NCI-H345 (cell line): ENCODE measurements around the gene SETD6.

Experiments
- DNase-seq: peaks from one replicate; lab custom pipeline; 2025; lab: John Stamatoyannopoulos, UW

Gene SETD6

GRCh38 chr16:58507963-58508670 lies 7.2 kb upstream of the SETD6 start:
- DNase-seq, result no peak

- DNase-seq, result no peak
These were observed 6.6 kb upstream of the SETD6 start for GRCh38 chr16:58508671-58509251.

GRCh38 chr16:58509256-58510096 lies 5.8 kb upstream of the SETD6 start:
- DNase-seq, result no peak

DNA sequence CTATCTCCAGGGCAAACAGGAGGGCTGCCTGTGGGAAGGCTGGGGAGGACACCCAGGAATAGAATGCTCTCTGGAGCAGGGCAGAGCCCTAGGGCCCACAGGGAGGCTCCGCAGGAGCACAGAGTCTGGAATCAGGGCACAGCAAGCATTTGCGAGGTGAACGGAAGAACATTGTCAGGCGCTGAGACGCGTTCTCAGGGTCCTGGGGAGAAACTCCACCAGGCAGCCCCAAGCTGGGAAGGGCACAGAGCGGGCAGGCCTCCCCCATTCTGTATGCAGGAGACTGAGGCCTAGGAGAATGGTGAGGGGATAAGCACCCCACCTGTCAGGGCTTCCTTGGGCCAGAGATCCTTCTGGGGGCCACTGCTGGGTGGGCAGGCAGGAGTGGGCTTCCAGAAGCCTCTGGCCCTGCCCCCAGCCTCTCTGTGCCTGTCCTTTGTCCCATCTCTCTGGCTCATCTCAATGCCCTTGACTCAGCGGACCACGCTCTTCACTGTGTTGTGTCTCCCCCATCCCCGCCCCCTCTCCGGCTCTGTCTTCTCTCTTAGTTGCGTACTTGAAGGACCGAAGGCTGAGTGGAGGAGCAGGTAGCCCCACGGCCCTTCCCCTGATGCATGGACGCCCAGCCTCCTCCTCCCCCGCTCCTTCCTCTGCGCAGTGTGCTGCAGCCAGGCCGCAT lies 5.1 kb upstream of the SETD6 start:
- DNase-seq, result no peak

DNA sequence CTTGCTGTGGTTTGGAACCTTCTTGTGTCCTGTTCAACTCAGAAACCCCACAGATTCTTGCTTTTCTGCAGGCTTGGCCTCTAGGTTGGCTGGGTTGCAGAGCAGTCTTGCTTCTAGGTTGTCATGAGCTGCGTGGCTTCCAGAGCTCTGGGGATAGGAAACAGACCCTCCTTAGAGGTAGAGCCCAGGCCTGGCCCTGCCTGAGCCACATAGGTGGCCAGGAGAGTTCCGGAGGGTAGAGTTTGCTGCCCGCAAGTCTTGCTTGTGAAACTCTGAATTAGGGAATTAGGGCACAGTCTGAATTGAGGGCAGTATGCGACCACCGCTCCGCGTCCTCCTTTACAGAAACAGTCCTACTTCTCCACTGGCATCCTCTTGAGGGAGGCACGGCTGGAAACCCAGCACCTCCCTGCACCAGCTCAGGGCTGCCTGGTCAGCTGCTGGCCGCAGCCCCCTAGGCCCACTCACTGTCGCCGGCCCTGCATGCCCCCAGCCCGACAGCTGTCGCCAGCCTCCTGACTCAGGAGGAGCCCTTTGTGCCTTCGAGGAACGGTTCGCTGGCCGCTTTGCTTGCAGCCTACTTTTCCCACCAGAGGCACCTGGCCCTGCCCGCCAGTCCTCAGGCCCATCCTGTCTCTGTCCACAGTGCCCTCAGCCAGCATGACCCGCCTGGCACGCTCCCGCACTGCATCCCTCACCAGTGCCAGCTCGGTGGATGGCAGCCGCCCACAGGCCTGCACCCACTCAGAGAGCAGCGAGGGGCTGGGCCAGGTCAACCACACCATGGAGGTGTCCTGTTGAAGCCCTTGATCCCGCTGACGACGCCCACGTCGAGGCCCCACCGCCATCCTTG lies 4.3 kb upstream of the SETD6 start:
- DNase-seq, result no peak

DNA sequence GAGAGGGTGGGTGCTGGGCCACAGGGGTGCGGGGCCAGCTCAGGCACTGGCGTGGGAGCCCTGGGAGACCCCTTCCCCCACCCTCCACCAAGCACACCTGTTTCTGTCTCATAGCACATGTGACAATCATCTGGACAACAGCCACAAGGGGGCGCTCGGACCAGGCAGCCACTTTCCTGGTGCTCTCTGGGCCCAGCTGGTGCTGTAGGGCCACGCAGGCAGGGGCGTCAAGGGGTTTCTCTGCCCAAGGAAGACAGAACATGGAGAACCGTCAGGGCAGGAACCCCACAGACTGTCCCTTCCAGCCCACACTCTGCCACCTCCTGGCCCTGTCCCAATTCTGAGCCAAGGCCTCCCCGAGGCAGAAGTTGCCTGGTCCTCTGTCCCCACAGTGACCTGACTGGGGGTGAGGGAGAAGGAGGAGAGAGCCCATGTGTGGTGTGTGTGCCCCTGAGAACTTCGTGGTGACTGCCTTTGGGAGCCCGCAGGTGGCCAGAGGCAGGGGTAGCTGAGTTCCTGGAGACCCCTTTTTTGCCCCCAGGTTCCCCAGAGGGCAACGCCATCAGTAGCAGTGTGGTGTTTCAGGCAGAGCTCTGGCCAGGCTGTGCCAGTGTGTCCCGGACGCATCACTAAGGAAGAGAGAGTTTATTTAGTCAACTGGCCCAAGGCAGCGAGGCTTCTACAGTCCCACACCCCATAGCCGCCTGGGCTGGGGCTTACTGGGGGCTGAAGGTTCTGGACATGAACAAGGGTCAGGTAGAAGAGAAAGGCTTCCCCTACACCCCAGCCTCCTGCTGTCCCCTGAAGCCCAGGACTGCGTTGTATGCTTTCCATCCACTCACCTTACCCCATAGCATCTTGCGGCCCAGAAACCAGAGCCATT lies 3.1 kb upstream of the SETD6 start:
- DNase-seq, result peak; percentile 54

DNA sequence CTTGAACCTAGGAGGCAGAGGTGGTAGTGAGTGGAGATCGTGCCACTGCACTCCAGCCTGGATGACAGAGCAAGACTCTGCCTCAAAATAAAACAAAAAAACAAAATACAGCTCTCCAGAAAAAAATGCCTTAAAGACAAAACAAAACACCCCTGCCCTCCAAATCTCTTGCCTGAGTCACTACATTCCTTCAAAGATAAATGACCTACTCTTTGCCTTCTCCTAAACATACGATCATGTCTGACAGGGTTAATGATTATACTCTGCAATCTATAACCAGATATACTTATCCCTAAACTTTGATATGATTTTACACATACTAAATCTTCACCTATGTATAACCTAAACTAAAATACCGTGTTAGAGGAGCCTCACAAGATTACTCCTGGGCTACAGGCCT lies 1.4 kb upstream of the SETD6 start:
- no peak for DNase-seq

DNA sequence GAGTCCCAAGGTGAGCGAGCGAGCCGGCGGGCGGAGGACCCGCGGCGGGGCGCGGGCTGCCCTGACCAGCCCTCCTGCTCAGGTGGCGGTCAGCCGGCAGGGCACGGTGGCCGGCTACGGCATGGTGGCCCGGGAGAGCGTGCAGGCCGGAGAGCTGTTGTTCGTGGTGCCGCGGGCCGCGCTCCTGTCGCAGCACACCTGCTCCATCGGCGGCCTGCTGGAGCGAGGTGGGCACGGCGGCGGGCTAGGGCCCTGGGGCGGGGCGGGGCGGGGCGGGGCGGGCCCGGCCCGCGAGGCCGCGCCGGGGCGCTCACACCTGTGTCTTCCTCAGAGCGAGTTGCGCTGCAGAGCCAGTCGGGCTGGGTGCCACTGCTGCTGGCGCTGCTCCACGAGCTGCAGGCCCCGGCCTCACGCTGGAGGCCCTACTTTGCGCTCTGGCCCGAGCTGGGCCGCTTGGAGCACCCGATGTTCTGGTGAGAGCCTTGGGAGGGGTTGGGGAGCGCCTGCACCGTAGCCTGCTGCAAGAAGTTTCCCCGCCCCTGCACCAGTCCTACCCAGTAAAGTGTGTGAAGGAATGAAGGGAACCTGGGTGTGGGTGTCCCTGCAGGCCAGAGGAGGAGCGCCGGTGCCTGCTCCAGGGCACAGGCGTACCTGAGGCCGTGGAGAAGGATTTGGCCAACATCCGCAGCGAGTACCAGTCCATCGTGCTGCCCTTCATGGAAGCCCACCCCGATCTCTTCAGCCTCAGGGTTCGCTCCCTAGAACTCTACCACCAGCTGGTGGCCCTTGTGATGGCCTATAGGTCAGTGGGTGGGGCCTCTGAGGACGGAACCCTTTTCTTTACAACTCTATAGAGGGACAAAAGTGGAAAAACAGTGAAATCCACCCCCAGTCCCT lies 802 bp downstream of the SETD6 start:
- DNase-seq, result peak; percentile 59

DNA sequence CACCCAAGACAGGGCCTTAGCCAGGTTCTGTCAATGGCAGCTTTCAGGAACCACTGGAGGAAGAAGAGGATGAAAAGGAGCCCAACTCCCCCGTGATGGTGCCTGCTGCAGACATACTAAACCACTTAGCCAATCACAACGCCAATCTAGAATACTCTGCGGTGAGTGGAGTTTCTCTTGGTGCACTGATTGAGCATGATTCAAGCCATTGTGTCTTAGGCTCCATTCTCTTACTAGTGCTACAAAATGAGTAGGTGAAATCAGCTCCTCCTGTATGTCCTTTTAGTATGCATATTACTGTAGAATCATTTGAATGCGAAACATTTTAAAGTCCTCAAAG lies 1.4 kb downstream of the SETD6 start:
- no peak for DNase-seq

GRCh38 chr16:58518083-58518979 lies 3.0 kb downstream of the SETD6 start:
- no peak for DNase-seq

DNA sequence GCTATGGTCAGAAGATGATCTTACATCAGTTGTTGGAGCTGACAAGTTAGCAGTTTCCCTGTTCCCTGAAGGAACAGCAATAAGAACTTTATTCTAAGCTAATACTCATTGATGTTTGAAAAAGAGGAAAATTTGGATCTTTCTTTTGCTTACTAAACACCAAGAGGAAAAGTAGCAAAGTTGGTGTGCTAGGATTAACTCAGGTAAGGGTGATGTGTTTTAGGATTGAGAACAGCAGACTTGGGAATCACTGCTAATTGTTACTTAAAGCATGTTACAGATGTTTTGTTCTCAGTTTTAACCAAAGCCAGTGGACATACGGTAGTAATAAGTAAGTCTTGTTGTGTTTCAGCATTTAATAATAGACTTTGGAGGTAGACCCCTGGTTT lies 3.7 kb downstream of the SETD6 start:
- DNase-seq, result no peak

GRCh38 chr16:58519707-58520106 lies 4.4 kb downstream of the SETD6 start:
- no peak for DNase-seq

- no peak for DNase-seq
These were observed 14.9 kb downstream of the SETD6 start for GRCh38 chr16:58530179-58530578.

- DNase-seq, result no peak
These were observed 17.1 kb downstream of the SETD6 start for GRCh38 chr16:58532414-58532813.

DNA sequence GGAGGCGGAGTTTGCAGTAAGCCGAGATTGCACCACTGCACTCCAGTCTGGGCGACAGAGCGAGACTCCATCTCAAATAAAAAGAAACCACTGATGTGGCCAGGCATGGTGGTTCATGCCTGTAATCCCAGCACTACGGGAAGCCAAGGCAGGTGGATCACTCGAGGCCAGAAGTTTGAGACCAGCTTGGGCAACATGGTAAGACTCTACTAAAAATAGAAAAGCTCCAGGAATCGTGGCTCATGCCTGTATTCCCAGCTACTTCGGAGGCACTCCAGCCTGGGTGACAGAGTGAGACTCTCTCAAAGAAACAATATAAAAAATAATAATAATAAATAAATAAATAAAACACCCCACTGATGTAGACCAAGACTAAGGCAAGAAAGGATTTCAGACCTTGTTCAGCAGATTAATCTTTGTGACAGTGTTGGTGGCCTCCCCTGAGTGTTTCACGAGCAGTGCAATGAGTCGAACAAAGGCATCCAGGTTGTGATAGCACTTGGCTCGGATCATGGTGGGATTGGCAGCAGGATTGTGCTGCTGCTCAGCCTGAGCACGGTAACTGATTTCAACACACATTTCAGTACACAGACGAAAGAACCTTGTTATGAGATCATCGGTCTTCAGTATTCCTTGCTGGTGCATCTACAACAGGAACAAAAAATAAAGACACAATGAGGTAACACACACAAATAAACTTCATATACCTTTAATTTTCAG lies 18.6 kb downstream of the SETD6 start:
- no peak for DNase-seq

GRCh38 chr16:58535100-58535499 lies 19.8 kb downstream of the SETD6 start:
- DNase-seq, result no peak

DNA sequence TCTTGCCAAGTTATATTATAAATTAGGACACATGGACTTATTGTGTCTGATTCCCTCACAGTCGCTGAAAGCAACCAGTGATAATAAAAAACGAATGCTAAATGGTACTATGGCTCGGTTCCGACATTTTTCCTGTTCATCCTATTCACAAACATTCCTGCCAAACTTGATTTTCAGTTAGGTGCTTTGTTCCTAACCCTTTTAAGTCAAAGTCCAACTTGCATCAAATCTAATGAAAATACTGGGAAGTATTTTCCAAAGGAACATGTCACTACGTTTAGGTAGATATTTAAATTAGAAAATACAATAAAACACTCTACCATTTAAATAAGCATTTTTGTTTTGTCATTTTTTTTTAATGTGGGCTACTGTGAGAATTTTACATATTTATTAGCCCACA lies 21.0 kb downstream of the SETD6 start:
- DNase-seq, result no peak
